ENCODE data around the gene ALDH18A1.
A peak's percentile ranks its signal among the peaks of the same experiment; 100 is the strongest.

Gene ALDH18A1

GRCh38 chr10:95601116-95601719 lies 55.3 kb downstream of the ALDH18A1 start:
- TF ChIP-seq CTCF (IDR thresholded peaks at IDR 0.05; ENCODE audit: low read depth, low read length): peak; percentile 90
- Histone ChIP-seq H3K27me3 (ENCODE audit: insufficient read depth, low read depth, severe bottlenecking) (no peaks in the 10 kb centered on the region), H3K9me3 (ENCODE audit: severe bottlenecking) (no peaks in the 10 kb centered on the region), H3K4me3 (ENCODE audit: low read depth, low read length) (no peak overlapping the region), H3K27ac (no peak overlapping the region), H3K36me3 (peaks cover 11% of the 10 kb centered on the region)
- DNase-seq: peak; percentile 86

GRCh38 chr10:95600158-95600557 lies 56.4 kb downstream of the ALDH18A1 start:
- DNase-seq: no peak
- Histone ChIP-seq H3K27me3 (ENCODE audit: insufficient read depth, low read depth, severe bottlenecking) (no peaks in the 10 kb centered on the region), H3K36me3 (peaks cover 3% of the 10 kb centered on the region), H3K4me3 (ENCODE audit: low read depth, low read length) (no peak overlapping the region), H3K9me3 (ENCODE audit: severe bottlenecking) (no peaks in the 10 kb centered on the region), H3K27ac (no peak overlapping the region)
- TF ChIP-seq CTCF (IDR thresholded peaks at IDR 0.05; ENCODE audit: low read depth, low read length): 0 out of 2 replicates have a peak, but pooled peaks have one; percentile 9

- Histone ChIP-seq H3K4me3 (ENCODE audit: low read depth, low read length) (no peak overlapping the region), H3K27me3 (ENCODE audit: insufficient read depth, low read depth, severe bottlenecking) (no peaks in the 10 kb centered on the region), H3K9me3 (ENCODE audit: severe bottlenecking) (no peaks in the 10 kb centered on the region), H3K36me3 (no peaks in the 10 kb centered on the region), H3K27ac (no peak overlapping the region)
- no peak for DNase-seq
- TF ChIP-seq CTCF (IDR thresholded peaks at IDR 0.05; ENCODE audit: low read depth, low read length): no peak
Measured at GRCh38 chr10:95597788-95598187, 58.7 kb downstream of the ALDH18A1 start.

GRCh38 chr10:95588025-95588424 lies 68.5 kb downstream of the ALDH18A1 start:
- Histone ChIP-seq H3K27ac (no peak overlapping the region), H3K36me3 (no peaks in the 10 kb centered on the region), H3K9me3 (ENCODE audit: severe bottlenecking) (no peaks in the 10 kb centered on the region), H3K27me3 (ENCODE audit: insufficient read depth, low read depth, severe bottlenecking) (no peaks in the 10 kb centered on the region), H3K4me3 (ENCODE audit: low read depth, low read length) (no peak overlapping the region)
- no peak for TF ChIP-seq CTCF (IDR thresholded peaks at IDR 0.05; ENCODE audit: low read depth, low read length)
- DNase-seq: no peak

- Histone ChIP-seq H3K27ac (no peak overlapping the region), H3K36me3 (no peaks in the 10 kb centered on the region), H3K4me3 (ENCODE audit: low read depth, low read length) (no peak overlapping the region), H3K9me3 (ENCODE audit: severe bottlenecking) (no peaks in the 10 kb centered on the region), H3K27me3 (ENCODE audit: insufficient read depth, low read depth, severe bottlenecking) (no peaks in the 10 kb centered on the region)
- no peak for TF ChIP-seq CTCF (IDR thresholded peaks at IDR 0.05; ENCODE audit: low read depth, low read length)
- DNase-seq: no peak
Measured at GRCh38 chr10:95579835-95580535, 76.5 kb downstream of the ALDH18A1 start.

Data from WERI-Rb-1 (cell line).